Measurements from ENCODE around the gene EMC9. TPM values are rescaled to one million over a fixed set of nuclear protein-coding genes. Genes with fewer than 3 reads are reported as not detected.

The EMC9 gene
- polyA plus RNA-seq, 2 of the 4 experiments (the other 2 are of a cell fraction), result 21.5 to 48.5 TPM

DNA sequence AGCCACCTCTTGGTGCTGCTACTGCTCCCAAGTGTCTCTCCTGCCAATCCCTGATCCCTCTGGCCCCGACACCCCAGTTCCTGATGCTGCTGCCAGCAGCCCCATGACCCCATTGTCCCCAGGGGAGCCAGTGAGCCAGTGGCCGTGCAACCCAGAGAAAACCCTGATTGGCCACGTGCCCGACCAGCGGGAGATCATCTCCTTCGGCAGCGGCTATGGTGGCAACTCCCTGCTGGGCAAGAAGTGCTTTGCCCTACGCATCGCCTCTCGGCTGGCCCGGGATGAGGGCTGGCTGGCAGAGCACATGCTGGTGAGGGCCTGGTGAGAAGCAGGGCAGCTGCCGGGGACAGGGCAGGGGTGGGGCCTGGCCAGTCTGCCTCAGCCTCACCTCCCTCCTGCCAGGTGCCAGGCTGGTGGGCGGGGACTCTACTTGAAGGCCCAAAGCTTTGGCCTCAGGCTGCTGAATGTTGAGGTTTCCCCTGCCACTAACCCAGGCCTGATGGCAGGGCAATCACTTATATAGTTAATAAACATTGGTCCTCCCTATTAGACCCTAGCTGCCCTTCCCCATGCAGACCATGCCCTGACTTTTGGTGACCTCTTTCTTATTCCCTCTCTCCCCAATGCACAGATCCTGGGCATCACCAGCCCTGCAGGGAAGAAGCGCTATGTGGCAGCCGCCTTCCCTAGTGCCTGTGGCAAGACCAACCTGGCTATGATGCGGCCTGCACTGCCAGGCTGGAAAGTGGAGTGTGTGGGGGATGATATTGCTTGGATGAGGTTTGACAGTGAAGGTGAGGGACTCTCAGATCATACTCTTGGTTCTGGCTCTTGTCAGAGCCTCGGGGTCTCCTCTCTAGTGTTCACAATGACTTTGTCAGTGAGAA lies 42.2 kb downstream of the EMC9 start:
- 84% methylated on average over 12 of the region's 17 CpGs for WGBS (ENCODE audit: missing lambda C conversion rate)
- DNase-seq (ENCODE audit: low read depth in 1 of 2, low spot score in 1 of 2), result no peak
- ATAC-seq, result no peak
- no peak for FAIRE-seq
- Histone ChIP-seq H3K9me3 (no peaks in the 10 kb centered on the region), H3K27ac (no peak overlapping the region), H3K4me3 (no peak overlapping the region), H3K4me2 (no peak overlapping the region), H3K4me1 (peaks cover 8% of the 10 kb centered on the region)
- TF ChIP-seq ESRRA (IDR thresholded peaks at IDR 0.05; ENCODE audit: borderline replicate concordance, low read length) (no peak), ZC3H11A (IDR thresholded peaks at IDR 0.05) (no peak), SREBF2 (IDR thresholded peaks at IDR 0.05) (no peak), POLR2AphosphoS2 (conservative IDR thresholded peaks at IDR 0.05; ENCODE audit: low read length) (no peak), USF2 (IDR thresholded peaks at IDR 0.05) (no peak), MAFK (IDR thresholded peaks at IDR 0.05; ENCODE audit: partially characterized antibody) (no peak), HDAC2 (IDR thresholded peaks at IDR 0.05) (no peak)
- TF ChIP-seq, protein P1, sequence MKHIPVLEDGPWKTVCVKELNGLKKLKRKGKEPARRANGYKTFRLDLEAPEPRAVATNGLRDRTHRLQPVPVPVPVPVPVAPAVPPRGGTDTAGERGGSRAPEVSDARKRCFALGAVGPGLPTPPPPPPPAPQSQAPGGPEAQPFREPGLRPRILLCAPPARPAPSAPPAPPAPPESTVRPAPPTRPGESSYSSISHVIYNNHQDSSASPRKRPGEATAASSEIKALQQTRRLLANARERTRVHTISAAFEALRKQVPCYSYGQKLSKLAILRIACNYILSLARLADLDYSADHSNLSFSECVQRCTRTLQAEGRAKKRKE (CRISPR knock-in tag; IDR thresholded peaks at IDR 0.05; ENCODE audit: low read depth), result no peak
- TF ChIP-seq, protein P2, sequence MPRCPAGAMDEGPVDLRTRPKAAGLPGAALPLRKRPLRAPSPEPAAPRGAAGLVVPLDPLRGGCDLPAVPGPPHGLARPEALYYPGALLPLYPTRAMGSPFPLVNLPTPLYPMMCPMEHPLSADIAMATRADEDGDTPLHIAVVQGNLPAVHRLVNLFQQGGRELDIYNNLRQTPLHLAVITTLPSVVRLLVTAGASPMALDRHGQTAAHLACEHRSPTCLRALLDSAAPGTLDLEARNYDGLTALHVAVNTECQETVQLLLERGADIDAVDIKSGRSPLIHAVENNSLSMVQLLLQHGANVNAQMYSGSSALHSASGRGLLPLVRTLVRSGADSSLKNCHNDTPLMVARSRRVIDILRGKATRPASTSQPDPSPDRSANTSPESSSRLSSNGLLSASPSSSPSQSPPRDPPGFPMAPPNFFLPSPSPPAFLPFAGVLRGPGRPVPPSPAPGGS (IDR thresholded peaks at IDR 0.05), result no peak
- TF ChIP-seq, protein P3, sequence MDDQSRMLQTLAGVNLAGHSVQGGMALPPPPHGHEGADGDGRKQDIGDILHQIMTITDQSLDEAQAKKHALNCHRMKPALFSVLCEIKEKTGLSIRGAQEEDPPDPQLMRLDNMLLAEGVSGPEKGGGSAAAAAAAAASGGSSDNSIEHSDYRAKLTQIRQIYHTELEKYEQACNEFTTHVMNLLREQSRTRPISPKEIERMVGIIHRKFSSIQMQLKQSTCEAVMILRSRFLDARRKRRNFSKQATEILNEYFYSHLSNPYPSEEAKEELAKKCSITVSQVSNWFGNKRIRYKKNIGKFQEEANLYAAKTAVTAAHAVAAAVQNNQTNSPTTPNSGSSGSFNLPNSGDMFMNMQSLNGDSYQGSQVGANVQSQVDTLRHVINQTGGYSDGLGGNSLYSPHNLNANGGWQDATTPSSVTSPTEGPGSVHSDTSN (IDR thresholded peaks at IDR 0.05), result no peak
- POLR2A ChIA-PET, result no interaction called here
- CTCF ChIA-PET, result interaction anchor here (0.8 to 13.3 kb wide), 4 partner anchors 4 to 90 kb away, joined by 3 to 405 read pairs (median 225); partner anchors contain the start of gene PCK2

DNA sequence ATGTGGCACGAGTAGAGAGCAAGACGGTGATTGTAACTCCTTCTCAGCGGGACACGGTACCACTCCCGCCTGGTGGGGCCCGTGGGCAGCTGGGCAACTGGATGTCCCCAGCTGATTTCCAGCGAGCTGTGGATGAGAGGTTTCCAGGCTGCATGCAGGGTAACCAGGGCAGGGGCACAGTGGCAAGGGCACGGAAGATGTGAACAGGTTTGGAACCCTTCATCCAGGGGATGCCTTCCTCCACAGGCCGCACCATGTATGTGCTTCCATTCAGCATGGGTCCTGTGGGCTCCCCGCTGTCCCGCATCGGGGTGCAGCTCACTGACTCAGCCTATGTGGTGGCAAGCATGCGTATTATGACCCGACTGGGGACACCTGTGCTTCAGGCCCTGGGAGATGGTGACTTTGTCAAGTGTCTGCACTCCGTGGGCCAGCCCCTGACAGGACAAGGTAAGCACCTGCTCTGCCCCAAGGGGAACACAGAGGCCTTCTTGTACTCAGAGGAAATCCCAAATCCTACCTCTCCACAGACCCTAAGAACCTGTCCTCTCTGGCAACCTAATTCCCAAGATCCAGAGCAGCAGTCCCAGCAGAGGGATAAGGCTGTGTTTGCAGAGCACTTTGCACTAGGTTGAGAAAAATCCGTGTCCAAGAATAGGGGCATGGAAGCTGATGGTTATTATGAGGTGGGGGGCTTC lies 43.0 kb downstream of the EMC9 start:
- ATAC-seq, result no peak
- peaks cover 12% of the 10 kb centered on the region for H3K4me1 ChIP-seq
- FAIRE-seq, result no peak
- TF ChIP-seq ESRRA (IDR thresholded peaks at IDR 0.05; ENCODE audit: borderline replicate concordance, low read length) (no peak), FOXS1 (CRISPR knock-in tag; IDR thresholded peaks at IDR 0.05) (no peak), RARB (CRISPR knock-in tag; IDR thresholded peaks at IDR 0.05) (no peak), TP53 (CRISPR knock-in tag; IDR thresholded peaks at IDR 0.05) (no peak), TFCP2L1 (CRISPR knock-in tag; IDR thresholded peaks at IDR 0.05) (no peak), SREBF2 (IDR thresholded peaks at IDR 0.05) (no peak), HEYL (CRISPR knock-in tag; IDR thresholded peaks at IDR 0.05) (no peak), FOSB (CRISPR knock-in tag; IDR thresholded peaks at IDR 0.05) (no peak), HOXB13 (CRISPR knock-in tag; IDR thresholded peaks at IDR 0.05; ENCODE audit: low read depth) (no peak), USF2 (IDR thresholded peaks at IDR 0.05) (no peak), HMGXB4 (CRISPR knock-in tag; IDR thresholded peaks at IDR 0.05; ENCODE audit: borderline replicate concordance) (no peak), KDM1A (IDR thresholded peaks at IDR 0.05; ENCODE audit: low read depth) (no peak), CBX8 (IDR thresholded peaks at IDR 0.05) (no peak)
- TF ChIP-seq, protein P1 (CRISPR knock-in tag; IDR thresholded peaks at IDR 0.05; ENCODE audit: low read depth), result no peak
- TF ChIP-seq, protein P4, sequence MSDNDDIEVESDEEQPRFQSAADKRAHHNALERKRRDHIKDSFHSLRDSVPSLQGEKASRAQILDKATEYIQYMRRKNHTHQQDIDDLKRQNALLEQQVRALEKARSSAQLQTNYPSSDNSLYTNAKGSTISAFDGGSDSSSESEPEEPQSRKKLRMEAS (IDR thresholded peaks at IDR 0.05), result no peak
- TF ChIP-seq, protein P2 (IDR thresholded peaks at IDR 0.05), result no peak
- WGBS (ENCODE audit: missing lambda C conversion rate), result 91% methylated on average over 16 of the region's 16 CpGs
- POLR2A ChIA-PET, result no interaction called here
- no peak overlapping the region for H3K4me3 ChIP-seq
- CTCF ChIA-PET, result interaction anchor here (0.8 to 13.3 kb wide), 5 partner anchors 3 to 89 kb away, joined by 3 to 405 read pairs (median 225); partner anchors contain the start of gene PCK2
- no peak overlapping the region for H3K4me2 ChIP-seq
- H3K9me3 ChIP-seq, result no peaks in the 10 kb centered on the region
- DNase-seq (ENCODE audit: low read depth in 1 of 2, low spot score in 1 of 2), result no peak
- no peak overlapping the region for H3K27ac ChIP-seq

Measured in A549 (cell line).